Vagina (tissue), 2 donors: ENCODE data around the gene SELPLG.

ENCODE experiments used
- POLR2A ChIP-seq, 2 donors: fragments of 450-650 bp; IDR thresholded peaks; one replicate each; pipeline ENCODE4 v1.6.1; 2017; ENCODE audit warnings: antibody characterized with exemption in 2 of 2, mild to moderate bottlenecking in 2 of 2, moderate library complexity in 2 of 2
- POLR2AphosphoS5 ChIP-seq, 2 donors: sonication (generic); formaldehyde crosslinking; IDR thresholded peaks; one replicate each; pipeline ENCODE4 v1.9.0; 2017; ENCODE audit warnings: antibody characterized with exemption in 2 of 2, mild to moderate bottlenecking in 2 of 2, low read depth in 1 of 2; ENCODE audit not compliant: insufficient read depth in 1 of 2
- TF ChIP-seq, protein P1 (sequence below), 3 experiments: fragments of 450-650 bp in 2 of 3; fragments of 200-600 bp in 1 of 3; sonication (generic) in 1 of 3; IDR thresholded peaks; one replicate each; pipeline ENCODE4 v1.5.1; 2017 to 2019; ENCODE audit warnings: antibody characterized with exemption in 3 of 3, mild to moderate bottlenecking in 2 of 3, moderate library complexity in 2 of 3

DNA sequence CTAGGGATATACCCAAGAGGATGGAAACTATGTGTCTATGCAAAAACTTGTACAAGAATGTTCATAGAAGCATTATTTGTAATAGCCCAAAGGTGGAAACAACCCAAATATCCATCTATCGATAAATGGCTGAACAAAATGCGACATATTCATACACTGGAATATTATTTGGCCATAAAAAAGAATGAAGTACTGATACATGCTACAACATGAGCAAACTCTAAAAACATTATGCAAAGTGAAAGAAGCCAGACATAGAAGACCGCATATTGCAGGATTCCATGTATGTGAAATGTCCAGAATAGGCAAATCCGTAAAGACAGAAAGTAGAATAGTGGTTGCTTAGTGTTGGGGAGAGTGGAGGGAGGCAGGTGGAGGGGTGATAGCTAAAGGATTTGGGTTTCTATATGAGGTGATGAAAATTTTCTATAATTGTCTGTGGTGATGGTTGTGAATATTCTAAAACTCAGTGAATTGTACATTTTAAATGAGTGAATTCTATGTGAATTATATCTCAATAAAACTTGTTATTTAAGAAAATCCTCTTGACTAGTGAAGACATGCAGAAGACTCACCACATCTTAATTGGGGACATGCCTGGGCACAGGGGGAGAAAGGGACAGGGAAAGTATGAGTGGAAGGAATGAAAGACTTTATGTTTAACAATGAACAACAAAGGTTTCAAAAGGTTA lies 29.8 kb upstream of the SELPLG start:
- TF ChIP-seq, protein P1, sequence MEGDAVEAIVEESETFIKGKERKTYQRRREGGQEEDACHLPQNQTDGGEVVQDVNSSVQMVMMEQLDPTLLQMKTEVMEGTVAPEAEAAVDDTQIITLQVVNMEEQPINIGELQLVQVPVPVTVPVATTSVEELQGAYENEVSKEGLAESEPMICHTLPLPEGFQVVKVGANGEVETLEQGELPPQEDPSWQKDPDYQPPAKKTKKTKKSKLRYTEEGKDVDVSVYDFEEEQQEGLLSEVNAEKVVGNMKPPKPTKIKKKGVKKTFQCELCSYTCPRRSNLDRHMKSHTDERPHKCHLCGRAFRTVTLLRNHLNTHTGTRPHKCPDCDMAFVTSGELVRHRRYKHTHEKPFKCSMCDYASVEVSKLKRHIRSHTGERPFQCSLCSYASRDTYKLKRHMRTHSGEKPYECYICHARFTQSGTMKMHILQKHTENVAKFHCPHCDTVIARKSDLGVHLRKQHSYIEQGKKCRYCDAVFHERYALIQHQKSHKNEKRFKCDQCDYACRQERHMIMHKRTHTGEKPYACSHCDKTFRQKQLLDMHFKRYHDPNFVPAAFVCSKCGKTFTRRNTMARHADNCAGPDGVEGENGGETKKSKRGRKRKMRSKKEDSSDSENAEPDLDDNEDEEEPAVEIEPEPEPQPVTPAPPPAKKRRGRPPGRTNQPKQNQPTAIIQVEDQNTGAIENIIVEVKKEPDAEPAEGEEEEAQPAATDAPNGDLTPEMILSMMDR (IDR thresholded peaks at IDR 0.05), result no peak
- TF ChIP-seq POLR2A (IDR thresholded peaks at IDR 0.05) (no peak), POLR2AphosphoS5 (IDR thresholded peaks at IDR 0.05; ENCODE audit: insufficient read depth in 1 of 2, low read depth in 1 of 2) (no peak)
